HepG2 (cell line): ENCODE data around the gene CEP97. TPM values are rescaled to one million over a fixed set of nuclear protein-coding genes. Genes with fewer than 3 reads are reported as not detected.
"Not testable (repeated sequence)": the region's sequence is repeated elsewhere in the genome, so short reads cannot be mapped to it uniquely, and the experiment has no call there.

Experiments used
- ATAC-seq: fragments of 200-7000 bp; cut with Tn5 transposase; 3 replicates; pipeline ENCODE4 v1.9.1; 2020; ENCODE audit warnings: mild to moderate bottlenecking, moderate library complexity
- BruUV-seq: library from RNA; stranded (reverse); fragments of 400-500 nt; replicated peaks from 2 replicates; lab custom pipeline; 2021; lab: Mats Ljungman, UMichigan
- CTCF ChIA-PET: fragments of 300-600 bp; formaldehyde crosslinking; extraction: SDS; loops from one replicate; lab custom pipeline; 2021; ENCODE audit warnings: low total read pairs, inconsistent platforms, low intra/inter-chr PET ratio; lab: Yijun Ruan, JAX
- POLR2A ChIA-PET: fragments of 350-600 bp; sonication (Branson Sonifier 250); formaldehyde crosslinking; loops from one replicate; lab custom pipeline; 2020; ENCODE audit warnings: antibody characterized with exemption, inconsistent platforms; lab: Yijun Ruan, JAX
- DNase-seq: peaks from one replicate; pipeline ENCODE4 v3.0.0-alpha.2; 2015; ENCODE audit warnings: low spot score
- FAIRE-seq: peaks from 3 replicates; lab custom pipeline; 2011; peaks lifted over from hg19 to GRCh38; lab: Jason Lieb, UNC
- H2AFZ ChIP-seq: one replicate; pipeline ENCODE4 v1.6.1; 2011; ENCODE audit warnings: low read length, inconsistent platforms
- H3K27ac ChIP-seq: fragments of 300-600 bp; 3 replicates; pipeline ENCODE4 v1.8.0; 2011; ENCODE audit warnings: mixed run types, mild to moderate bottlenecking, mixed read lengths, low read length, inconsistent platforms; ENCODE audit not compliant: insufficient read depth; ENCODE audit errors: extremely low read length
- H3K27me3 ChIP-seq, 2 experiments: fragments of 200-600 bp in 1 of 2; 2 replicates in 1 of 2; 3 replicates in 1 of 2; pipeline versions ENCODE4 v1.6.0 to v1.8.0; 2011; ENCODE audit warnings: low read length in 2 of 2, mild to moderate bottlenecking in 2 of 2, moderate library complexity in 2 of 2, inconsistent platforms in 1 of 2; ENCODE audit not compliant: insufficient read depth in 2 of 2, control insufficient read depth in 1 of 2
- H3K36me3 ChIP-seq, 2 experiments: fragments of 200-600 bp in 1 of 2; replicated peaks in 1 of 2; 2 replicates in 1 of 2; 3 replicates in 1 of 2; pipeline versions ENCODE4 v1.5.1 to v1.8.0; 2011; ENCODE audit warnings: low read length in 2 of 2, inconsistent platforms in 1 of 2; ENCODE audit not compliant: insufficient read depth in 2 of 2, control insufficient read depth in 1 of 2
- H3K4me1 ChIP-seq: 2 replicates; pipeline ENCODE4 v1.5.1; 2012; ENCODE audit warnings: low read length, inconsistent platforms; ENCODE audit not compliant: insufficient read depth
- H3K4me2 ChIP-seq: 2 replicates; pipeline ENCODE4 v1.6.0; 2011; ENCODE audit warnings: low read depth, low read length, inconsistent platforms
- H3K4me3 ChIP-seq, 3 experiments: fragments of 200-600 bp in 1 of 3; sonication (generic), shearing (Covaris generic) in 1 of 3; replicated peaks in 1 of 3; 2 replicates each; pipeline ENCODE4 v1.5.1; 2011 to 2016; ENCODE audit warnings: low read length in 3 of 3, inconsistent platforms in 2 of 3, low read depth in 2 of 3, mild to moderate bottlenecking in 2 of 3, control low read depth in 1 of 3, mixed read lengths in 1 of 3; ENCODE audit not compliant: insufficient read depth in 1 of 3
- H3K79me2 ChIP-seq: one replicate; pipeline ENCODE4 v1.6.1; 2011; ENCODE audit warnings: low read length, inconsistent platforms; ENCODE audit not compliant: insufficient read depth
- H3K9ac ChIP-seq: 2 replicates; pipeline ENCODE4 v1.6.0; 2011; ENCODE audit warnings: mild to moderate bottlenecking, low read depth, low read length, inconsistent platforms; ENCODE audit not compliant: insufficient read depth
- H3K9me3 ChIP-seq: 2 replicates; pipeline ENCODE4 v1.5.1; 2012; ENCODE audit warnings: mild to moderate bottlenecking, low read length
- H4K20me1 ChIP-seq: 2 replicates; pipeline ENCODE4 v1.6.0; 2011; ENCODE audit warnings: inconsistent platforms, mild to moderate bottlenecking, low read length, moderate library complexity; ENCODE audit not compliant: insufficient read depth
- FOSL2 ChIP-seq: sonication (generic); formaldehyde crosslinking; IDR thresholded peaks from 2 replicates; pipeline ENCODE4 v1.4.0; 2020; ENCODE audit warnings: missing genetic modification reagents
- FOXK1 ChIP-seq: sonication (generic); formaldehyde crosslinking; IDR thresholded peaks from 2 replicates; pipeline ENCODE4 v1.4.0; 2020; ENCODE audit warnings: low read depth, missing genetic modification reagents, borderline replicate concordance
- ISL2 ChIP-seq: sonication (generic); formaldehyde crosslinking; IDR thresholded peaks from 2 replicates; pipeline ENCODE4 v1.5.0; 2020; ENCODE audit warnings: missing genetic modification reagents
- ZNF3 ChIP-seq: IDR thresholded peaks from 2 replicates; pipeline ENCODE4 v1.7.0; 2017; ENCODE audit warnings: inconsistent platforms
- ZNF335 ChIP-seq: sonication (generic); formaldehyde crosslinking; IDR thresholded peaks from 2 replicates; pipeline ENCODE4 v1.4.0; 2020; ENCODE audit warnings: missing genetic modification reagents
- WGBS: methylation state at CpG from one replicate; pipeline ENCODE4 v1.1.6; 2017; ENCODE audit warnings: low lambda C conversion rate; 5-methylcytosine and 5-hydroxymethylcytosine counted together
- in situ Hi-C: cut with HindIII; loops from 2 replicates; pipeline ENCODE4 v1.10.0; 2017; ENCODE audit warnings: low pct_unique_long_range_greater_than_20kb; ENCODE audit not compliant: extremely low pct_ligation_motif_present
- intact Hi-C: fragments of 100-400 bp; cut with micrococcal nuclease; formaldehyde crosslinking; loops from one replicate; pipeline ENCODE4 v1.10.0; 2022; ENCODE audit not compliant: unreplicated experiment
- polyA plus RNA-seq, 8 experiments: library from polyadenylated mRNA; depleted of rRNA in 3 of 8; stranded (reverse) in 7 of 8; unstranded in 1 of 8; fragments of >200 nt; fragmentation: Illumina TruSeq in 4 of 8; extraction: Trizol in 4 of 8; gene quantifications; 2 replicates each; pipeline versions ENCODE4 v1.2.1 to v1.2.3, GENCODE V29; 2011 to 2016; ENCODE audit warnings: low read depth in 4 of 8, missing spikeins in 1 of 8, mixed read lengths in 1 of 8; ENCODE audit not compliant: insufficient read depth in 1 of 8
- total RNA-seq, 5 experiments: library from RNA; depleted of rRNA; stranded (reverse); fragments of >200 nt; fragmentation: Illumina TruSeq; extraction: Trizol; gene quantifications; 2 replicates each; pipeline ENCODE4 v1.2.3, GENCODE V29; 2016; ENCODE audit warnings: low read depth in 1 of 5
- TF ChIP-seq, protein P1 (sequence below): sonication (generic); formaldehyde crosslinking; IDR thresholded peaks from 2 replicates; pipeline ENCODE4 v1.5.1; 2020; ENCODE audit warnings: missing genetic modification reagents, mild to moderate bottlenecking, borderline replicate concordance

Gene CEP97
- total and polyA plus RNA-seq, 2 of the 13 experiments (the other 11 are each of a cell fraction or from before 2014, with no cell fraction given): 0.99 to 6.5 TPM

DNA sequence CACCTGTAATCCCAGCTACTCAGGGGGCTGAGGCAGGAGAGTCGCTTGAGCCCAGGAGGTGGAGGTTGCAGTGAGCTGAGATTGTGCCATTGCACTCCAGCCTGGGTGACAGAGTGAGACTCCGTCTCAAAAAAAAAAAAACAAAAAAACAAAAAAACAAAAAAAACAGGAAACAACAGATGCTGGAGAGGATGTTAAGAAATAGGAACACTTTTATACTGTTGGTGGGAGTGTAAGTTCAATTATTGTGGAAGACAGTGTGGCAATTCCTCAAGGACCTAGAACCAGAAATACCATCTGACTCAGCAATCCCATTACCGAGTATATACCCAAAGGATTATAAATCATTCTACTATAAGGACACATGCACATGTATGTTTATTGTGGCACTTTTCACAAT is 17.5 kb downstream of the CEP97 start:
- BruUV-seq, H4K20me1 ChIP-seq, POLR2A ChIA-PET: not testable (repeated sequence)

DNA sequence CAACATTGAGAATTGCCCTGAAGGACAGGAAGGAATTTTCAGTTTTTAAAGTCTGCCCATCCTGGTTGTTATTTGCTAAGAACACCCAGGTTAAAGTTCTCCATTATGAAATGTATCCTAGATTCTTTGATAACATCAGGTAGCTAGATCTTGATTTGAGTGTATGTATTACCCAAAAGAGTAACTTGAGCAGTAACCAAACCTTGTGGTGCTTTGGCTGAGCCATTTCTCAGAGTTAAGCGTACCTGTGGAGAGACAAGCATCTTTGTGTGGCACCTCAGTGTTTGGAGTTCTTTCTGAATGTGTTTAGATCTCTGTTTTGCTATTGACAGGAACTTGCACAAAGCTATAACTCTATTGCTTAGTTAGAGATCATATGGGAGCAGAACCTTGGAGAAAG is 20.4 kb downstream of the CEP97 start:
- H3K9me3 ChIP-seq: no peaks in the 10 kb centered on the region
- no peaks in the 10 kb centered on the region for H3K36me3 ChIP-seq
- H3K4me2 ChIP-seq: no peak overlapping the region
- H3K27ac ChIP-seq: no peak overlapping the region
- H3K9ac ChIP-seq: no peak overlapping the region
- H4K20me1 ChIP-seq: no peaks in the 10 kb centered on the region
- DNase-seq (no peak), FAIRE-seq (no peak), ATAC-seq (no peak)
- BruUV-seq: no TSS peak
- ChIA-PET CTCF (no interaction called here), POLR2A (no interaction called here)
- 100% methylated on average over 1 of the region's 1 CpG for WGBS
- TF ChIP-seq FOXK1 (CRISPR knock-in tag): no peak
- no peak for TF ChIP-seq ISL2 (CRISPR knock-in tag)
- TF ChIP-seq ZNF3 (CRISPR knock-in tag): no peak
- TF ChIP-seq FOSL2 (CRISPR knock-in tag): no peak
- no peak for TF ChIP-seq ZNF335 (CRISPR knock-in tag)
- TF ChIP-seq, protein P1, sequence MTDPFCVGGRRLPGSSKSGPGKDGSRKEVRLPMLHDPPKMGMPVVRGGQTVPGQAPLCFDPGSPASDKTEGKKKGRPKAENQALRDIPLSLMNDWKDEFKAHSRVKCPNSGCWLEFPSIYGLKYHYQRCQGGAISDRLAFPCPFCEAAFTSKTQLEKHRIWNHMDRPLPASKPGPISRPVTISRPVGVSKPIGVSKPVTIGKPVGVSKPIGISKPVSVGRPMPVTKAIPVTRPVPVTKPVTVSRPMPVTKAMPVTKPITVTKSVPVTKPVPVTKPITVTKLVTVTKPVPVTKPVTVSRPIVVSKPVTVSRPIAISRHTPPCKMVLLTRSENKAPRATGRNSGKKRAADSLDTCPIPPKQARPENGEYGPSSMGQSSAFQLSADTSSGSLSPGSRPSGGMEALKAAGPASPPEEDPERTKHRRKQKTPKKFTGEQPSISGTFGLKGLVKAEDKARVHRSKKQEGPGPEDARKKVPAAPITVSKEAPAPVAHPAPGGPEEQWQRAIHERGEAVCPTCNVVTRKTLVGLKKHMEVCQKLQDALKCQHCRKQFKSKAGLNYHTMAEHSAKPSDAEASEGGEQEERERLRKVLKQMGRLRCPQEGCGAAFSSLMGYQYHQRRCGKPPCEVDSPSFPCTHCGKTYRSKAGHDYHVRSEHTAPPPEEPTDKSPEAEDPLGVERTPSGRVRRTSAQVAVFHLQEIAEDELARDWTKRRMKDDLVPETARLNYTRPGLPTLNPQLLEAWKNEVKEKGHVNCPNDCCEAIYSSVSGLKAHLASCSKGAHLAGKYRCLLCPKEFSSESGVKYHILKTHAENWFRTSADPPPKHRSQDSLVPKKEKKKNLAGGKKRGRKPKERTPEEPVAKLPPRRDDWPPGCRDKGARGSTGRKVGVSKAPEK (CRISPR knock-in tag): no peak
- in situ Hi-C loops: no loop called here
- no peak overlapping the region for H3K4me3 ChIP-seq
- H3K27me3 ChIP-seq: no peaks in the 10 kb centered on the region
- 0 out of 2 replicates have a peak, but pooled peaks cover 5% of the 10 kb centered on the region for H3K4me1 ChIP-seq
- intact Hi-C loops: no loop called here
- no peak overlapping the region for H2AFZ ChIP-seq
- no peaks in the 10 kb centered on the region for H3K79me2 ChIP-seq

More for the DNA sequence above, 17.5 kb downstream of the CEP97 start:
- WGBS: 99% methylated on average over 3 of the region's 3 CpGs
- H3K36me3 ChIP-seq, H3K9ac ChIP-seq, H3K4me2 ChIP-seq, ATAC-seq, FAIRE-seq, H3K4me3 ChIP-seq, H2AFZ ChIP-seq, DNase-seq, H3K27me3 ChIP-seq, H3K4me1 ChIP-seq, in situ Hi-C loops, H3K79me2 ChIP-seq, CTCF ChIA-PET, H3K27ac ChIP-seq, H3K9me3 ChIP-seq, intact Hi-C loops: not testable (repeated sequence)

DNA sequence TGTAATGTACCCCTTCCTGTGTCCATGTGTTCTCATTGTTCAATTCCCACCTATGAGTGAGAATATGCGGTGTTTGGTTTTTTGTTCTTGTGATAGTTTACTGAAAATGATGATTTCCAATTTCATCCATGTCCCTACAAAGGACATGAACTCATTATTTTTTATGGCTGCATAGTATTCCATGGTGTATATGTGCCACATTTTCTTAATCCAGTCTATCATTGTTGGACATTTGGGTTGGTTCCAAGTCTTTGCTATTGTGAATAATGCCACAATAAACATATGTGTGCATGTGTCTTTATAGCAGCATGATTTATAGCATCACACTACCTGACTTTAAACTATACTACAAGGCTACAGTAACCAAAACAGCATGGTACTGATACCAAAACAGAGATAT is 21.5 kb downstream of the CEP97 start:
- H3K9ac ChIP-seq, H3K9me3 ChIP-seq, H3K36me3 ChIP-seq, H3K27me3 ChIP-seq, H2AFZ ChIP-seq, in situ Hi-C loops, BruUV-seq, H4K20me1 ChIP-seq, intact Hi-C loops, FAIRE-seq, DNase-seq, ATAC-seq, CTCF ChIA-PET, H3K4me3 ChIP-seq, H3K4me1 ChIP-seq, POLR2A ChIA-PET, H3K79me2 ChIP-seq, H3K4me2 ChIP-seq, H3K27ac ChIP-seq: not testable (repeated sequence)
- 100% methylated on average over 1 of the region's 1 CpG for WGBS
